ENCODE measurements around the gene GRB2.
"Not testable (repeated sequence)": the region's sequence is repeated elsewhere in the genome, so short reads cannot be mapped to it uniquely, and the experiment has no call there.

GRCh38 chr17:75437404-75437803 is 31.9 kb upstream of the GRB2 start:
- TF ChIP-seq CTCF, POLR2A (IDR thresholded peaks at IDR 0.05): not testable (repeated sequence)
